GM23338 (cell line): ENCODE results near the gene ZSWIM5. TPM values are rescaled to one million over a fixed set of nuclear protein-coding genes. Genes with fewer than 3 reads are reported as not detected.

Experiments
- ATAC-seq: fragments of 200-7000 bp; cut with Tn5 transposase; 3 replicates; pipeline ENCODE4 v1.9.1; 2020
- DNase-seq: peaks from one replicate; pipeline ENCODE4 v3.0.0-alpha.2; 2015; ENCODE audit warnings: low spot score
- H2AFZ ChIP-seq: fragments of 200-600 bp; sonication (generic); 2 replicates; pipeline ENCODE4 v1.8.0; 2016; ENCODE audit warnings: antibody characterized with exemption, mild to moderate bottlenecking, moderate library complexity
- H3F3A ChIP-seq: fragments of 200-600 bp; sonication (generic); replicated peaks from 2 replicates; pipeline ENCODE4 v1.8.0; 2017; ENCODE audit warnings: antibody characterized with exemption, mixed run types, low read depth
- H3K27ac ChIP-seq: fragments of 200-600 bp; sonication (generic); 2 replicates; pipeline ENCODE4 v1.6.1; 2016; ENCODE audit warnings: low read depth
- H3K27me3 ChIP-seq: fragments of 200-600 bp; sonication (generic); 2 replicates; pipeline ENCODE4 v1.8.0; 2016; ENCODE audit warnings: mild to moderate bottlenecking, mixed run types, moderate library complexity; ENCODE audit not compliant: insufficient read depth
- H3K36me3 ChIP-seq: fragments of 200-600 bp; sonication (generic); 2 replicates; pipeline ENCODE4 v1.8.0; 2016; ENCODE audit warnings: mild to moderate bottlenecking; ENCODE audit not compliant: insufficient read depth
- H3K4me1 ChIP-seq: fragments of 200-600 bp; sonication (generic); 2 replicates; pipeline ENCODE4 v1.8.0; 2016; ENCODE audit warnings: mild to moderate bottlenecking, moderate library complexity; ENCODE audit not compliant: insufficient read depth
- H3K4me2 ChIP-seq: fragments of 200-600 bp; sonication (generic); 2 replicates; pipeline ENCODE4 v1.7.1; 2017; ENCODE audit warnings: mixed run types
- H3K4me3 ChIP-seq: fragments of 200-600 bp; sonication (generic); 2 replicates; pipeline ENCODE4 v1.6.1; 2016; ENCODE audit warnings: mixed run types
- H3K79me2 ChIP-seq: fragments of 200-600 bp; sonication (generic); replicated peaks from 2 replicates; pipeline ENCODE4 v1.8.0; 2017; ENCODE audit warnings: mild to moderate bottlenecking; ENCODE audit not compliant: insufficient read depth
- H3K9me2 ChIP-seq: fragments of 200-600 bp; sonication (generic); 2 replicates; pipeline ENCODE4 v1.8.0; 2017; ENCODE audit not compliant: insufficient read depth
- H4K20me1 ChIP-seq: fragments of 200-600 bp; sonication (generic); replicated peaks from 2 replicates; pipeline ENCODE4 v1.8.0; 2017; ENCODE audit warnings: mild to moderate bottlenecking; ENCODE audit not compliant: insufficient read depth
- H3K27ac Mint-ChIP-seq: 2 replicates; pipeline ENCODE4 v1.8.0; 2020; ENCODE audit warnings: inconsistent platforms, mild to moderate bottlenecking, moderate library complexity, mixed read lengths
- H3K27me3 Mint-ChIP-seq: 3 replicates; pipeline ENCODE4 v1.8.0; 2022; ENCODE audit warnings: low read depth, mild to moderate bottlenecking, moderate library complexity, mixed read lengths, inconsistent platforms; ENCODE audit not compliant: insufficient read depth, poor library complexity
- H3K36me3 Mint-ChIP-seq: 3 replicates; pipeline ENCODE4 v1.8.0; 2021; ENCODE audit warnings: low read depth, mild to moderate bottlenecking, inconsistent platforms, moderate library complexity, mixed read lengths
- H3K4me1 Mint-ChIP-seq: 3 replicates; pipeline ENCODE4 v1.8.0; 2020; ENCODE audit warnings: mild to moderate bottlenecking, inconsistent platforms, mixed read lengths
- H3K4me3 Mint-ChIP-seq: 3 replicates; pipeline ENCODE4 v1.8.0; 2021; ENCODE audit warnings: moderate library complexity, mild to moderate bottlenecking, inconsistent platforms, mixed read lengths
- H3K9me3 Mint-ChIP-seq: 3 replicates; pipeline ENCODE4 v1.8.0; 2020; ENCODE audit warnings: moderate library complexity, mild to moderate bottlenecking, inconsistent platforms, mixed read lengths
- CREB1 ChIP-seq: fragments of 250-450 bp; sonication (Bioruptor Pico); IDR thresholded peaks from 2 replicates; pipeline ENCODE4 v1.5.0; 2020; ENCODE audit warnings: low read depth, mild to moderate bottlenecking, moderate library complexity
- EZH2 ChIP-seq: fragments of 200-600 bp; sonication (generic); IDR thresholded peaks from one replicate; pipeline ENCODE4 v1.8.0; 2017; ENCODE audit warnings: antibody characterized with exemption, mild to moderate bottlenecking, low read depth; ENCODE audit not compliant: unreplicated experiment
- EZH2phosphoT487 ChIP-seq: fragments of 200-600 bp; sonication (generic); IDR thresholded peaks from one replicate; pipeline ENCODE4 v1.8.1; 2018; ENCODE audit warnings: antibody characterized with exemption; ENCODE audit not compliant: unreplicated experiment
- JUNB ChIP-seq: IDR thresholded peaks from one replicate; pipeline ENCODE4 v1.6.1; 2016; ENCODE audit warnings: antibody characterized with exemption; ENCODE audit not compliant: unreplicated experiment
- NANOG ChIP-seq: IDR thresholded peaks from 2 replicates; pipeline ENCODE4 v1.6.1; 2016; ENCODE audit warnings: antibody characterized with exemption, borderline replicate concordance
- POLR2AphosphoS5 ChIP-seq: IDR thresholded peaks from 2 replicates; pipeline ENCODE4 v1.6.1; 2016; ENCODE audit warnings: antibody characterized with exemption, low read depth
- STAT1 ChIP-seq: IDR thresholded peaks from one replicate; pipeline ENCODE4 v1.6.1; 2016; ENCODE audit warnings: antibody characterized with exemption; ENCODE audit not compliant: unreplicated experiment
- ZNF114 ChIP-seq: fragments of 250-450 bp; sonication (Bioruptor Pico); IDR thresholded peaks from 2 replicates; pipeline ENCODE4 v1.5.0; 2020; ENCODE audit warnings: mild to moderate bottlenecking, moderate library complexity
- ZNF462 ChIP-seq: fragments of 250-450 bp; sonication (Bioruptor Pico); IDR thresholded peaks from 2 replicates; pipeline ENCODE4 v1.5.0; 2020; ENCODE audit warnings: mild to moderate bottlenecking, moderate library complexity
- polyA plus RNA-seq: library from polyadenylated mRNA; unstranded; fragments of >200 nt; fragmentation: Nextera tagmentation; extraction: Ambion mirVana; gene quantifications from 2 replicates; pipeline ENCODE4 v1.2.1, GENCODE V29; 2016
- total RNA-seq: library from RNA; depleted of rRNA; stranded (reverse); fragments of >200 nt; shearing (Covaris generic); gene quantifications from 2 replicates; pipeline ENCODE4 v1.2.3, GENCODE V29; 2014
- TF ChIP-seq, protein P1 (sequence below): IDR thresholded peaks from 2 replicates; pipeline ENCODE4 v1.6.1; 2016; ENCODE audit warnings: antibody characterized with exemption
- TF ChIP-seq, protein P2 (sequence below): IDR thresholded peaks from one replicate; pipeline ENCODE4 v1.6.1; 2018; ENCODE audit warnings: antibody characterized with exemption; ENCODE audit not compliant: unreplicated experiment

ZSWIM5 gene
- total and polyA plus RNA-seq, 2 experiments from 2014 or later = 0.65 to 3.6 TPM

DNA sequence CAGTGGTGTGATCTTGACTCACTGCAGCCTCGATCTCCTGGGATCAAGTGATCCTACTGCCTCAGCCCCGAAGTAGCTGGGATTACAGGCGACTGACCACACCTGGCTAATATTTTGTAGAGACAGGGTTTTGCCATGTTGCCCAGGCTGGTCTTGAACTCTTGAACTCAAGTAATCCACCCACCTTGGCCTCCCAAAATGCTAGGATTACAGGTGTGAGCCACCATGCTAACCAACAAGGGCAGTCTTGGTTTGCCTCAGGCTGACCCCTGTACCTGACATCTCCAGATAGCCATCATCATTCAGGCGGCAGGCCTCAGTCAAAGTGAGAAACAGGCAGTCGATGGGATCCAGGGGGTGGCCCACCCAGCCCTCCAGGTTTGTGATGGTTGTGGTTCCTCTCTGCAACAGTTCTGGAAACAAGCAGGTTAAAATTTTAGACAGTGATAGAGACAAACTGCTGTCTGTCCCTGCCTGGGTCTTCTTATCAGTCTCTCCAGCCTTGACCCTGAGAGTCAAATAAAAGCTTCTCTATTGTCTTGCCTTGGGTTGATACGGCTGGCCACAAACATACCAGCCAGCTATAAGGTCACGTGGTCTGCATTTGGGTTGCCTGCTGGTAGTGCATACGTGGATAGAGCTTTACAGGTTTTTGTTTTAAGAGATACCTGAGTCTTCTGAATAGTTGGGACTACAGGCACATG is 167.6 kb downstream of the ZSWIM5 start:
- ATAC-seq (no peak), DNase-seq (no peak)
- no peak overlapping the region for H3K27ac ChIP-seq
- Mint-ChIP-seq H3K36me3 (no peaks in the 10 kb centered on the region), H3K27ac (no peak overlapping the region), H3K4me1 (peaks cover 9% of the 10 kb centered on the region), H3K27me3 (no peaks in the 10 kb centered on the region), H3K4me3 (no peak overlapping the region), H3K9me3 (no peaks in the 10 kb centered on the region)
- H3K4me3 ChIP-seq = no peak overlapping the region
- peaks cover 7% of the 10 kb centered on the region; the same call in 1 of the 2 replicates for H3K4me1 ChIP-seq
- no peak overlapping the region for H2AFZ ChIP-seq
- no peaks in the 10 kb centered on the region for H3K27me3 ChIP-seq
- H3K9me2 ChIP-seq = no peaks in the 10 kb centered on the region
- no peaks in the 10 kb centered on the region for H3K36me3 ChIP-seq
- no peaks in the 10 kb centered on the region for H3F3A ChIP-seq
- TF ChIP-seq NANOG (no peak), CREB1 (CRISPR knock-in tag) (no peak), JUNB (no peak), ZNF114 (no peak)
- no peak overlapping the region for H3K4me2 ChIP-seq
- no peaks in the 10 kb centered on the region for H3K79me2 ChIP-seq
- H4K20me1 ChIP-seq = no peaks in the 10 kb centered on the region

DNA sequence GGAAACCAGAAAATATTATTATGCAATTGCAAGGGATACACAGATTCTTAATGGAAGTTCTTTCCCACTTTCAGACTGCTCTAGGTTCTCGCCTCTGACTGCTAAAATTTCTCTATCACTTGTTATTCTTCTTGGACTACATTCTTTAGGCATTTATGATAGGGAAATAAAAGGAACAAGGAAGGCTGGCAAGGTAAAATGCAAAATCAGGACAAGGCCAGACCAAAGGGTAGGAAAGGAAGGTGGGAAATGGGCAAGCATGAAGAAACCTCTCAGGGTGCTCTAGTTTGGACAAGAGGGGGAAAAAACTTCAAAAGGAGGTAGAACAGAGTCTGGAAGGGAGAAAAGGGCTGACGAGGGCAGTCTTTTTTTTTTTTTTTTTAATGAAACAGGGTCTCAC is 168.2 kb downstream of the ZSWIM5 start:
- H3K9me3 Mint-ChIP-seq = no peaks in the 10 kb centered on the region
- H3K4me3 Mint-ChIP-seq = no peak overlapping the region
- no peak for ATAC-seq
- Histone ChIP-seq H3K79me2 (no peaks in the 10 kb centered on the region), H2AFZ (no peak overlapping the region), H3F3A (no peaks in the 10 kb centered on the region), H3K27me3 (no peaks in the 10 kb centered on the region), H4K20me1 (no peaks in the 10 kb centered on the region), H3K4me3 (no peak overlapping the region), H3K27ac (no peak overlapping the region), H3K36me3 (no peaks in the 10 kb centered on the region), H3K4me2 (no peak overlapping the region), H3K9me2 (no peaks in the 10 kb centered on the region), H3K4me1 (peaks cover 7% of the 10 kb centered on the region; the same call in 1 of the 2 replicates)
- no peaks in the 10 kb centered on the region for H3K36me3 Mint-ChIP-seq
- no peak for DNase-seq
- no peak overlapping the region for H3K27ac Mint-ChIP-seq
- no peaks in the 10 kb centered on the region for H3K27me3 Mint-ChIP-seq
- peaks cover 9% of the 10 kb centered on the region for H3K4me1 Mint-ChIP-seq
- TF ChIP-seq, protein P1, sequence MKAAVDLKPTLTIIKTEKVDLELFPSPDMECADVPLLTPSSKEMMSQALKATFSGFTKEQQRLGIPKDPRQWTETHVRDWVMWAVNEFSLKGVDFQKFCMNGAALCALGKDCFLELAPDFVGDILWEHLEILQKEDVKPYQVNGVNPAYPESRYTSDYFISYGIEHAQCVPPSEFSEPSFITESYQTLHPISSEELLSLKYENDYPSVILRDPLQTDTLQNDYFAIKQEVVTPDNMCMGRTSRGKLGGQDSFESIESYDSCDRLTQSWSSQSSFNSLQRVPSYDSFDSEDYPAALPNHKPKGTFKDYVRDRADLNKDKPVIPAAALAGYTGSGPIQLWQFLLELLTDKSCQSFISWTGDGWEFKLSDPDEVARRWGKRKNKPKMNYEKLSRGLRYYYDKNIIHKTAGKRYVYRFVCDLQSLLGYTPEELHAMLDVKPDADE = no peak
- TF ChIP-seq POLR2AphosphoS5 = no peak
- no peak for TF ChIP-seq ZNF462 (CRISPR knock-in tag)
- no peak for TF ChIP-seq JUNB
- TF ChIP-seq, protein P2, sequence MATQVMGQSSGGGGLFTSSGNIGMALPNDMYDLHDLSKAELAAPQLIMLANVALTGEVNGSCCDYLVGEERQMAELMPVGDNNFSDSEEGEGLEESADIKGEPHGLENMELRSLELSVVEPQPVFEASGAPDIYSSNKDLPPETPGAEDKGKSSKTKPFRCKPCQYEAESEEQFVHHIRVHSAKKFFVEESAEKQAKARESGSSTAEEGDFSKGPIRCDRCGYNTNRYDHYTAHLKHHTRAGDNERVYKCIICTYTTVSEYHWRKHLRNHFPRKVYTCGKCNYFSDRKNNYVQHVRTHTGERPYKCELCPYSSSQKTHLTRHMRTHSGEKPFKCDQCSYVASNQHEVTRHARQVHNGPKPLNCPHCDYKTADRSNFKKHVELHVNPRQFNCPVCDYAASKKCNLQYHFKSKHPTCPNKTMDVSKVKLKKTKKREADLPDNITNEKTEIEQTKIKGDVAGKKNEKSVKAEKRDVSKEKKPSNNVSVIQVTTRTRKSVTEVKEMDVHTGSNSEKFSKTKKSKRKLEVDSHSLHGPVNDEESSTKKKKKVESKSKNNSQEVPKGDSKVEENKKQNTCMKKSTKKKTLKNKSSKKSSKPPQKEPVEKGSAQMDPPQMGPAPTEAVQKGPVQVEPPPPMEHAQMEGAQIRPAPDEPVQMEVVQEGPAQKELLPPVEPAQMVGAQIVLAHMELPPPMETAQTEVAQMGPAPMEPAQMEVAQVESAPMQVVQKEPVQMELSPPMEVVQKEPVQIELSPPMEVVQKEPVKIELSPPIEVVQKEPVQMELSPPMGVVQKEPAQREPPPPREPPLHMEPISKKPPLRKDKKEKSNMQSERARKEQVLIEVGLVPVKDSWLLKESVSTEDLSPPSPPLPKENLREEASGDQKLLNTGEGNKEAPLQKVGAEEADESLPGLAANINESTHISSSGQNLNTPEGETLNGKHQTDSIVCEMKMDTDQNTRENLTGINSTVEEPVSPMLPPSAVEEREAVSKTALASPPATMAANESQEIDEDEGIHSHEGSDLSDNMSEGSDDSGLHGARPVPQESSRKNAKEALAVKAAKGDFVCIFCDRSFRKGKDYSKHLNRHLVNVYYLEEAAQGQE = no peak
- TF ChIP-seq NANOG = no peak
- TF ChIP-seq ZNF114 = no peak
- TF ChIP-seq EZH2 = no peak
- TF ChIP-seq STAT1 = no peak
- no peak for TF ChIP-seq EZH2phosphoT487
